Measurements from ENCODE around the gene ZMYM3.
"Not testable (repeated sequence)": the region's sequence is repeated elsewhere in the genome, so short reads cannot be mapped to it uniquely, and the experiment has no call there.

ZMYM3 gene

DNA sequence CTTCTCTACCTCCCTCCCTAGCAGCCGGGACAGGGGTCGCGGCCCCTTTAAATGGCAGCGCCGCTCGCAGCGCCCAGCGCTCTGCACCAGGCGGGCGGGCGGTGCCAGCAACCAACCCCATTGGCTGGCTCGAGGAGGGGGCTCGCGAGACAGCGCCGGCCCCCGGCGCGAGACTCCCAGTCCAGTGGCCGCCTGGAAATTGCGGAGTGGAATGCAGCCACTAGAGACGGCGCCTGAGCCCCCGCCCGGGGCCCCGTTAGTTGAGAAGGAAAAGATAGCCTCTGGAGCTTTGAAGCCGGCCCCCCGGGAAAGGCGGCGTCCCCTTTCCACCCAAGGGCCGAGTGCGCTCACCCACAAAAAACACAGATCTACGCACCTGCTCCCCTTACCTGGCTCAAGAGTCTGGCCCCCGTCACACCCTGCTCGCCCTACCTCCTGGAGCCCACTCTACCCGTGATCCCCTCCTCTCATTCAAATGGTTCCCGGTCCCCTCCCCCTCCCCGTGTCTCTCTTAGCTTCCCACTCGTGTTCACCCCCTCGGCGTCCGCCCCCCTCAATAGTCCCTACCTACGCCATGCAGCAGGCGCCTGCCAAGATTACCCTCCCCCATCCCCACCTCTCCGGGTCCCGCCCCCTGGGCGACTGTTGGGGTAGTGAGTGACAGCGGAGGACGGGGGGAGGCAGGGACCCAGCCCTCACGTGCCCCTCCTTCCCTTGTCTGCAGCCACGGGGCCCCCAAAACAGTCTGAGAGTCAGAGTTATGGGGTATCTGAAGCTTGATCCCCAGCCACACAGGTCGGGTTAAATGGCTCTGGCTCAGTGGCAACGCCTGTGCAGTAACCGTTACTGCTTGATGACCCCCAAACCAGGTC is at the start of gene ZMYM3:
Gene ZMYM3, minus strand, starts transcription at position 49 of the 872 bp plus-strand sequence. CDS start 885 bp downstream, outside the sequence.
- peak; percentile 95 for DNase-seq (ENCODE audit: low spot score)

DNA sequence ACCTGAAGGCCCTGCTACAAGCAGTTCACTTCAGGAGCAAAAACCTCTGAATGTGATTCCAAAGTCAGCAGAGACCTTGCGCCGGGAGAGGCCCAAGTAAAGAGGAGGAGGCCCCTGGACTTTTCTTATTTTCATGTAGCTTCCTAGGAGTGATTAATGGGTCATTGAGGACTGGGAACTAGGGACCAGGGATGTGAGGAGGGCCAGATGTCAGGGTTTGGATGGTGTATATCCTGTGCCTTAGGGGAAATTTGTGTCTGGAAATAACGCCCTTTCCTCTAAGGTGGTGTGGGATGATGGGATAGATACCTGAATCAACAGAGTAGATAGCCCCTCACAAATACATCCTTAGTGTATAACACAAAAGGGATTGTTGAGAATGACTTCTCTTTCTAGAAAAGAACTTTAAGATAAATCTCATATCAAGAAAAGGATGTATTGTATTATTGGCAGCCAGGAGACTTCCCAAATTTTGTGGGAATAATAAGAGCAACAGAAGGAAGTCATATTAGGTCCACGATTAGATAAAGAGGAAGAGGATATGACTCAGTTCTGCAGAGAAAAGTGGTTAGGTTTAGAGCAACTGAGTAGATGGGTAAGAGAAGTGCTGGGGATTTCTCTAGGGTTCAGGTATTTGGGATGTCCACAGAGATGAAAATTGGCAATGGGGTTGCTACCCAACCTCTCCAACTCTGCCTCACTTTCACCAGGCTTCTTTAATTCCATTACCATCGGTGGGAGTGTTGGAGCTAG is 48.7 kb upstream of the ZMYM3 start:
- DNase-seq (ENCODE audit: low spot score), result no peak
- FAIRE-seq, result no peak

More for the DNA sequence above, at the start of gene ZMYM3:
- no peak for FAIRE-seq

DNA sequence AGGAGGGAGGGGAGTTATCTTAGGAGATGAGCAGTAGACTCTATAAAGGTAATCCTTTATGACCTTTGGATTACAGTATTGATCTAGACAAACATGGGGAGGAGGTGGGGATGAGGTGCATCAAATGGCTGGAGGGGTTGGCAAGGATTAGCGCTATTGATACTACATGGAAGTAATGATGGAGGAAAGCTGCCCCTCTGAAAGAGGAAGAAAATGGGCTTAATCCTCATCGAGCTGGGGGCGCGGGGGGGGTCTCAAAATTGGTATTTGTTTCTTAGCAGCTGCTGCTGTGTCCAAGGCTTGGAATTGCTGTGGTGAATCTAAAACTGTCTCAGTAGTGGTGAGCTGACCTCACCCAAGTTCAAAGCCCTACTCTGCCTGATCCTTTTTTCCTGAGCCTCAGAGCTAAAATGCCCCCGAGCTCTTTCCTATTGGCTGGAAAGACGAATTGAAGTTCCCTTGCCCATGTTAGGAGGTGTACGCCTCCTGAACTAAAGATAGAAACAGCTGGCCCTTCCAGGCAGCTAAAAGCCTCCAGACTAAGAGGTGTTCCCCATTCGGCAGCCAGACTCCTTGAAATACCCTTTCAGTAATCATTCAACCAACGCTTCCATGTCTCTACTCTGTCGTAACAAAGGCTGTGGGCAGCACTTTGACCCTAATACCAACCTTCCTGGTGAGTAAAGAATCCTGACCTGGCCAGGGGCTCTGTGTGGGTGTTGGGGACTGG is 47.4 kb upstream of the ZMYM3 start, which contains the start of gene ITGB1BP2:
Gene ITGB1BP2, plus strand, starts transcription at position 556 of the 730 bp plus-strand sequence. Its CDS starts 57 bp downstream, at position 613.
- FAIRE-seq (no peak), DNase-seq (ENCODE audit: low spot score) (no peak)

DNA sequence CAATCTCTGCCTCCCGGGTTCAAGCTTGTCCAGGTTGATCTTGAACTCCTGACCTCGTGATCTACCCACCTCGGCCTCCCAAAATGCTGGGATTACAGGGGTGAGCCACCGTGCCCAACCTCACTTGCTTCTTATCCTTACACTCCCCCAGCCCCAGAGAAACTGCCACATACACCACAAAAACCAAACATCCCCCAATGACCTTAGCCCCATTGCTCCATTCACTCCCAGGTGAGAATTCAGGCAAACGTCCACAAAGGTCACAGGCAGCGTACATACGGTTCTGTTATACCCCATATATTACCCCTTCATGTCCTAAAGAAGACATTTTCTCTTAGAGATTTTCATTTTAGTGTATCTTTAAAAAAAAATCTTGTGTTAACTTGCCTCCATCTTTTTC is 46.6 kb upstream of the ZMYM3 start:
- not testable (repeated sequence) for FAIRE-seq; DNase-seq (ENCODE audit: low spot score)

DNA sequence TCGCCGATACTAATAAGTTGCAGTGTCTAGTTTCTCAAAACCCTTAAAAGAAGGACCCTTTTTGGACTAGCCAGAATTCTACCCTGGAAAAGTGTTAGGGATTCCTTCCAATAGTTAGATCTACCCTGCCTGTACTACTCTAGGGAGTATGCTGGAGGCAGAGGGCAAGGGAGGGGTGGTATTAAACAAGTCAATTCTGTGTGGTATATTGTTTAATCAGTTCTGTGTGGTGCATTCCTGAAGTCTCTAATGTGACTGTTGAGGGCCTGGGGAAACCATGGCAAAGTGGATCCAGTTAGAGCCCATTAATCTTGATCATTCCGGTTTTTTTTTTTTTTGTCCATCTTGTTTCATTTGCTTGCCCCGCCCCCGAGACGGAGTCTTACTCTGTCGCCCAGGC is 46.1 kb upstream of the ZMYM3 start:
- DNase-seq (ENCODE audit: low spot score); FAIRE-seq: not testable (repeated sequence)

DNA sequence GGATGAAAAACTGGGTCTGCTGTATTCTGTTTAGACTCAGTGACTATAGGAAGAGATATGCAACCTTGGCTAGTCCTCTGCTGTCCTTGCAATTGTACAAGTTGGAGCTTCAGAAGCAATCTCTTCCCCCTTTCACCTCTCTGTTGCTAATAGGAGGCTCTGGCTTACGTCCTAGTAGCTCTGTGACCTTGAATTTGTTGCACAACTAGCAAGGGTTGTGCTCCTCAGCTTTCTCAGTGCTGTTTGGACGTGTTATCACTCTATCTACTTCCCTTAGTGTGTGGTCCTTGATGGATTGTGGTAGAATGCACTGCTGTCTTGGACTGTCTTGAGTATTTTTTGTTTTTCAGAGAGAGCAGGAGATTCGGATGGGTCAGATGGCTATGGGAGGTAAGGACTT is 44.2 kb upstream of the ZMYM3 start:
- no peak for FAIRE-seq
- DNase-seq (ENCODE audit: low spot score), result no peak

DNA sequence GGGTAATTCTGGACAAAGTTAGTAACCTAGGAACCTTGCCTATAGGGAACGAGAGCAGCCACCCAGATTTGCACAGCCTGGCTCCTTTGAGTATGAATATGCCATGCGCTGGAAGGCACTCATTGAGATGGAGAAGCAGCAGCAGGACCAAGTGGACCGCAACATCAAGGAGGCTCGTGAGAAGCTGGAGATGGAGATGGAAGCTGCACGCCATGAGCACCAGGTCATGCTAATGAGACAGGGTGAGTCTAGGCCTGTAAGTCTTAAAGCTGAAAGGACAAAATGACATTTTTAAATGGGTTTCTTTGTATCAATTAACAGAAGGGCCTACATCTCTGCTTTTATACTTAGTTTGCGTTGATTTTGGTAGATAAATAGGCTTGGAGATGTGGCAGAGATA is 42.9 kb upstream of the ZMYM3 start:
- FAIRE-seq, result no peak

DNA sequence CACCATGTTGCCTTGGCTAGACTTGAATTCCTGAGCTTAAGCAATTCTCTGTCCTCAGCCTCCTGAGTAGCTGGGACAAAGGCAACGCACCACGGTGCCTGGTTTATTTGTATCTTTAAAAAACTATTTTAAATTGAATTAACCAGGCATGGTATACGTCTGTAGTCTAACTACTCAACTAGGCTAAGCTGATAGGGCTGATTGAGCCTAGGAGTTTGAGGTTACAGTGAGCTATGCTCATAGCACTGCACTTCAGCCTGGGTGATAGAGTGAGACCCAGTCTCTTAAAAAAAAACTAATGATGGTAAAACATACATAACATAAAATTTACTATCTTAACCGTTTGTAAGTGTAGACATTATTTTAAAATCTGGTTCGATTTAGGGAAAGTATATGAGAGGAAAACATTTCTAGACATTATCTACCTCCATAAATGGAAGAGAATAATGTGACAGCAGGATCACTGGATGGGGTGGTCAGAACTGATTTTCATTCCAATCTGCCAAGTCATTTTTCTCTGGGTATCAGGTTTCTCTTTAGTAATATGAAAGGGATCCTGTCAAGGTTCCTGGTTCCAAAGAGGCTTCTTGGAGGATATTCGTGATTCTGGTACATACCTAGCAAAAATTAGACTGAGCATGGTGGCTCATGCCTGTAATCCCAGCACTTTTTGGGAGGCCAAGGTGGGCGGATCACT is 38.9 kb upstream of the ZMYM3 start:
- DNase-seq (ENCODE audit: low spot score), result no peak
- FAIRE-seq, result no peak

More for the DNA sequence above, 42.9 kb upstream of the ZMYM3 start:
- no peak for DNase-seq (ENCODE audit: low spot score)

DNA sequence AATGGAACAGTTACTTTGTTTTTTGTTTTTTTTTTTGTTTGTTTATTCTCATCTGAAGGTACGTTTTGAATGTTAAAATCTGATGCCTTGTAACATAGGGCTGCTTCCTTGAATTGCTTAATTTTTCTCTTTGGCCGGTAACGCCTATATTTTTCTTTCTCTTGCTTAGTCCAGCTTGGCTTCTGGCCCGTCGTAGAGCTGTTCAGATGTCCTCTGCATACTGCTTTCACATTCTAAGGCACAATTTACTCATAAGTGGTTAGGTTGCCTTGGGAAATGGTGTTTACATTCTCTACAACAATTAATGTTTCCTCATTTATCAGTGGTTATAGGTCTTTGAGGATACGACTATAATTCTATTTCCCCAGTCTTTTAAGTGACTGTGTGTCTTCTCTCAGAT is 37.4 kb upstream of the ZMYM3 start:
- FAIRE-seq (no peak), DNase-seq (ENCODE audit: low spot score) (no peak)

DNA sequence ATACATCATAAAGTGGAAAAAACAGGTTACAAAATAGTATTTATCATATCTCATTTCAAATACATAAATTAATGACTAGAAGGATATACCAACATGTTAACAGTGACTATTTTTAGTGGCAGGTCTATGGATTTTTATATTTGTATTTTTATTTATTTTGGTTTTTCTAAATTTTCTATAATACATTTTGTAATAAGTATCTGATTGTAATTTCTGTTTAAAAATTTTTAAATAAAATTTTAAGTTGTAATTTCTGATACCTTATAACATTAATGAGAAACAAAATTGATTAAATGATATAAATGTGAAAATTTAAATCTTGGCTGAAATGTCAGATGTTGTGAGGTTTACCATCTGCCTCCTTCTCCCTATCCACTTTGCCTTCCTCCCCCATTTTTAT is 32.0 kb upstream of the ZMYM3 start:
- no peak for FAIRE-seq
- DNase-seq (ENCODE audit: low spot score), result no peak

DNA sequence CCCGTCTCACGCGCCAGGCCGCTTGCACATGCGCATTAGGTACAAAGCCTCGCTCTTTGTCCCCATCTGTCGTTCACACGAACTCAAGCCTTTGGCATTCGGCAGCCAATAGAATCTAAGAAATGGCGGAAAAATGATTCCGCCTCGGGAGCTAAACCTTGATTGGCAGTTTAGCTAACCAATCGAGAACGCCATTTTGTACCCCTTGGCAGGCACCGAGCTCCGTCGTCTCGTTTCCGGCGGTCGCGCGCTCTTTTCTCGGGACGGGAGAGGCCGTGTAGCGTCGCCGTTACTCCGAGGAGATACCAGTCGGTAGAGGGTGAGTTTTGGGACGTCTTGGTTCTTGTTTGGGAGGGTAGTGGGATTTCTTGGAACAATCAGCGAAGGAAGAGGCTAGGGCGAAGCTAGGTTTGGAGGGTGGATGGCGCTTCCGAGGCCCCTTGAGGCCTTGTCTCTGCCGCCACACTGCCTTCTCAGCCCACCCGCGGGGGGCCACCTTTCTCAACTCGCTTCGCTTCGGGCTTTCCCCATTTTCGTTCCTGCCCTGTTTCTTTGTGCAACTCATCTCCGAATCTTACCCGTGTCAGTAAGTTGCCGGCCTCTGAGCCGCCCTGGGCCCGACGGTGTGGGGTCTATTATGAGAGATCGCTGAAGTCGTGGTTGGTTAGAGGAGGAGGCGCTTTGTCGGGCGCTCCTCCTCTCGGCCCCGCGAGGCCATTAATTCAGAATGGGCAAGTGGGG is 29.6 kb upstream of the ZMYM3 start, which contains the start of gene NONO:
Gene NONO, plus strand, starts transcription at position 233 of the 741 bp plus-strand sequence. CDS start 7,003 bp downstream, outside the sequence.
- DNase-seq (ENCODE audit: low spot score), result peak; percentile 94

DNA sequence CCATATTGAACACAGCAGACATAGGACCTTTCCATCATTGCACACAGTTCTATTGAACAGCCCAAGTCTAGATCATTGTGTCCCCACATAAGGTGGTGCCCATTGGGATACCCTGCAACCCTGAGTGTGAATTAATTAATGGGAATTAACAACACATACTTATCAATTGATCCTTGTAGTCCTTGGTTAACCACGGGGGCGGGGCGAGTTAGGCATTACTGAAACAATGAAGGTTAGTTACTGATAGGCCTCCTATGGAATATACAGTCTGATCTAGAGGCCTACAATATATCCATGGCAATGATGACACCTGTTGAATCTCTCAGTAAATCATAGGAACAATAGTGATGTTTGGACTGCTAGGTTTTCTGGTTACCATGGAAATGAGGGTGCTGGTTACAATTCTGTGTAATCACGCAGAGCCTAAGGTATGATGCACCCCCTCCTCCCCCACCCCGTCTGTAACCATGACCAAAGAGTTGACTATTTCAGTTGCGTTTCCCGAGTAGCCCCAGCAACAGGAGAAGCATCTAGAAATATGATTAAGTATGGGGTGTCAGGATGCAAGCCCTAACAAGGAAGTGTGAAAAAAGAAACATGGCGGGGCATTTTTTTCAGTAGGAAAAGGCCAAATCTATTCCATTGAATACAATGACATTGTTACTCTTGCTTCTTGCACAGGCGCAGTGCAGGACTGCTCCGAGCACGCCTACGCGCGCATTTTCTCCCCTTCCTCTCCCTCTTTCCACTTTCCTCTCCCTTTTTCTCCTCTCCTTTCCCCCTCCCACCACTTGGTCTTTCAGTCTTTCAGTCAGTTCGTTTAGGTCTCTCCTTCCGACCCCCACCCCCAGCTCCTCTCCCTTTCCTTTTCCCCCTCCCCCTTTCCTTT is 28.8 kb upstream of the ZMYM3 start:
- FAIRE-seq, result no peak

More for the DNA sequence above, 29.6 kb upstream of the ZMYM3 start, which contains the start of gene NONO:
- FAIRE-seq, result no peak

DNA sequence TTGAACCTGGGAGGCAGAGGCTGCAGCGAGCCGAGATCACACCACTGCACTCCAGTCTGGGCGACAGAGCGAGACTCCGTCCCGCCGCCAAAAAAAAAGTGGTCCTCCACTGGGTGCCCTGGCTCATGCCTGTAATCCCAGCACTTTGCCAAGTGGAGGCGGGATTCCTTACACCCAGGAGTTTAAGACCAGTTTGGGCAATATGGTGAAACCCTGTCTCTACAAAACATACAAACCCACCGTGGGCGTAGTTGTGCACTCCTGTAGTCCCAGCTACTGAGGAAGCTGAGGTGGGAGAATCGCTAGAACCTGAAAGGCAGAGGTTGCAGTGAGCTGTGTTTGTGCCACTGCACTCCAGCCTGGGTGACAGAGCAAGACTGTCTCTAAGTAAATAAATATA is 27.4 kb upstream of the ZMYM3 start:
- not testable (repeated sequence) for FAIRE-seq; DNase-seq (ENCODE audit: low spot score)

More for the DNA sequence above, 28.8 kb upstream of the ZMYM3 start:
- DNase-seq (ENCODE audit: low spot score), result peak; percentile 24

DNA sequence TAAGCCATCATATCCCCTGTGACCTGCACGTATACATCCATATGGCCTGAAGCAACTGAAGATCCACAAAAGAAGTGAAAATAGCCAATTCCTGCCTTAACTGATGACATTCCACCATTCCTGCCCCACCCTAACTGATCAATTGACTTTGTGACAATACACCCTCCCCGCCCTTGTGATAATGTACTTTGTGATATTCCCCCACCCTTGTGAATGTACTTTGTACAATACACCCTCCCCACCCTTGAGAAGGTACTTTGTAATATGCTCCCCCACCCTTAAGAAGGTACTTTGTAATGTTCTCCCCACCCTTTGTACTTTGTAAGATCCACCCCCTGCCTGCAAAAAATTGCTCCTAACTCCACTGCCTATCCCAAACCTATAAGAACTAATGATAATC is 18.4 kb upstream of the ZMYM3 start:
- not testable (repeated sequence) for DNase-seq (ENCODE audit: low spot score); FAIRE-seq

DNA sequence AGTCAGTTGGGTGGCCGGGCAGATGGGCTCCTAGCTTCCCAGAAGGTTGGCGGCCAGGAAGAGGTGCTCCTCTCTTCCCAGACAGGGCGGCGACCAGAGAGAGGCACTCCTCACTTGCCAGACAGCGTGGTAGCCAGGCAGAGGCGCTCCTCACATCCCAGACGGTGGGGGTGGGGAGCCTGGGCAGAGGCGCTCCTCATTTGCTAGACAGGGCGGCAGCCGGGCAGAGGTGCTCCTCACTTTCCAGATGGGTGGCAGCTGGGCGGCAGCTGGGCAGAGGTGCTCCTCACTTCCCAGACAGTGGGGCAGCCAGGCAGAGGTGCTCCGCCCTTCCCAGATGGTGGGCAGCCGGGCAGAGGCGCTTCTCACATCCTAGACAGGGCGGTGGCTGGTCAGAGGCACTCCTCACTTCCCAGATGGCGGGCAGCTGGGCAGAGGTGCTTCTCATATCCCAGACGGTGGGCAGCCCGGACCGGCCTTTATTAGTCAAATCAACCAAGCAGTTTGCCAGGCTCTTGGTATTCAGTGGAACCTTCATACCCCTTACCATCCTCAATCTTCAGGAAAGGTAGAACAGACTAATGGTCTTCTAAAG is 16.0 kb upstream of the ZMYM3 start:
- DNase-seq (ENCODE audit: low spot score), result no peak
- no peak for FAIRE-seq

DNA sequence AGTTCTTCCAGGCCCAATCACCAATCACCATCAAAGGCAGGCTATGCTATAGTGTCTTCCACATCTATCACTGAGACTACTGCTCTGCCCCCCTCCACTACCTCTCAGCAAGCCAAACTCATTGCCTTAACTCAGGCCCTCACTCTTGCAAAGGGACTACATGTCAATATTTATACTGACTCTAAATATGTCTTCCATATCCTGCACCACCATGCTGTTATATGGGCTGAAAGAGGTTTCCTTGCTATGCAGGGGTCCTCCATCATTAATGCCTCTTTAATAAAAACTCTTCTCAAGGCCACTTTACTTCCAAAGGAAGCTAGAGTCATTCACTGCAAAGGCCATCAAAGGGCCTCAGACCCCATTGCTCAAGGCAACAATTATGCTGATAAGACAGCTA is 14.7 kb upstream of the ZMYM3 start:
- not testable (repeated sequence) for FAIRE-seq; DNase-seq (ENCODE audit: low spot score)

DNA sequence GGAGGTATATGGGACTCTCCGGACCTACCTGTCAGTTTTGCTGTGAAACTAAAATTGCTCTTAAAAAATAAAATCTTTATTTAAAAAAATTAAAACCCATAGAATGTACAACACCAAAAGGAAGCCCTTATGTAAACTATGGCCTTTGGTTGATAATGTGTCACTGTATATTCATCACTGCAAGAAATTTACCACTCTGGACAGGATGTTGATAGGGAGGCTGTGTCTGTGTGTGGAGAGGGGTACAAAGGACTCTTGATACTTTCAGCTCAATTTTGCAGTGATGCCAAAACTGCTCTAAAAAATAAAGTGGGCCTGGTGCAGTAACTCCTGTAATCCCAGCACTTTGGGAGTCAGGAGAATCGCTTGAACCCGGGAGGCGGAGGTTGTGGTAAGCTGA is 2.9 kb upstream of the ZMYM3 start:
- FAIRE-seq, result no peak
- DNase-seq (ENCODE audit: low spot score), result no peak

DNA sequence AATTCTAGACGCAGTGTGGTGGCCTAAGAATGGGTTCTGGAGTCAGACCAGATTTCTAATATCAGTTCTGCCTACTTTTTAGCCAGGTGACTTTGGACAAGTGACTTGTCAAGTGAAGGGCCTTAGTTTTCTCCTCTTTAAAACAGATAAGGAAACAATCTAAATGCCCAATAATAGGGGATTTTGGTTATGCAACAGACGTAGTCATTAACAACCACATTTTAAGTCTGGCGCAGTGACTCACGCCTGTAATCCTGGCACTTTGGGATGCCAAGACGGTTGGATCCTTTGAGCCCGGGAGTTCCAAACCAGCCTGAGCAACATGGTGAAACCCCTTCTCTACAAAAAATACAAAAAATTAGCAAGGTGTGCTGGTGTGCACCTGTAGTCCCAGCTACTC is 2.1 kb upstream of the ZMYM3 start:
- no peak for DNase-seq (ENCODE audit: low spot score)
- no peak for FAIRE-seq
